CD4-positive, alpha-beta T cell treated with Interleukin-1 beta for 1 hour (primary cell): Measurements from ENCODE around the gene TPBG.
"Not testable (repeated sequence)": the region's sequence is repeated elsewhere in the genome, so short reads cannot be mapped to it uniquely, and the experiment has no call there.

Experiments
- DNase-seq, 2 donors: peaks; one replicate each; pipeline ENCODE4 v3.0.0-alpha.2; 2020 to 2022

Gene TPBG

GRCh38 chr6:82380566-82381185, 17.1 kb downstream of the TPBG start:
- DNase-seq, result no peak

DNA sequence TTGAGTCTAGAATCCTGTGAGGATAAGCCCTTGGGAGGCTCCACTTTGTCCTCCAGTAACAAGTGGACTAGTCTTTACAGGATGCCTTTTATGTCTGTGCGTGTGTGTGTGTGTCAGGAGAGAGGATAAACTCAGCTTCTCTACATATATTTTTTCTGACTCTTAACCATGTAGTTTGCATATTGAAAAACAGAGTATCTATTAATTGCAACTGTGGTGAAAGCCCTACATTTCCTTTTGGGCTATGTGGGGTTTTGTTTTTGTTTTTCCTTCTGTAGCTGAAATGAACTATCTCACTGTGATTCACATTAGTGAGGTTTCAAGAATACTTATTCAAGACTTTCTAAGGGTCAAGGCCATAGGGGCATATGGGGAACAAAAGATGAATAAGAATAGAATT, 17.7 kb downstream of the TPBG start:
- DNase-seq, result no peak

DNA sequence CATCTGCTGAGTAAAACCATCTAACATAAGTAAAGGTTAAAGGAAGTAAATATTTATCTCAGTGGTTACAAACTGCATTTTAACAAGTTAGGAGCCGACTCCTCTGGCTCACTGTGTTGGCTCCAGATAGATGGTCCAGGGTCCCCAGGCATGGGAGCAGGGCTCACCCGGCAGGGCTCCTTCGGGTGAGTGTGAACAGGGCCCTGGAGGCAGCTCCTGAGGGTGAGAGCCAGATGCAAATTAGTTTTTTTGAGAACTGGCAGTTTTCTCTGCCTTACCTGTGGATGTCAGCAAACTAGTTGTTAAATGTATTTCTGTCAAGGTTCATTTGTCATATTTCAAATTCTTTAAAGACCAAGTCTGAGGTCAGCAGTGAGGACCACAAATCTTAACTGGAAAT, 21.5 kb downstream of the TPBG start:
- DNase-seq, result no peak

GRCh38 chr6:82385546-82385945, 21.9 kb downstream of the TPBG start:
- no peak for DNase-seq

DNA sequence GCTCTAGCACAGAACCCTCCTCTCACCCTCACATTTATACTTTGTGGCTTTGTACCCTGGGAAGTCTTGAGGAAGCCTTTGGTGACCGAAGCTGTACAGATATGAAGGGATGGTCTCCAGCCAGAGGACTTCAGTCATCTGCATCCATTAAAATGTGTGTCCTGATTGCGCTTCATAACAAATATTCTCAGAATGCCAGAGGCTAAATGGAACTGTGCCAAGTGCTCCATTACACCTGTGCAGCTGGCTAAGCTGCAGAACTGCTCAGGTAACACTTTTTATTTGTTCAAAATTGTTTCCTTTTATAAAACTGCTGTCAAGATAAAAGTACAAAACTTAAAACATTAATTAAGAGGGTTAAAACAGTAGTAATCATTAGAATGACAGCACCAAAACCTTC, 22.3 kb downstream of the TPBG start:
- no peak for DNase-seq

DNA sequence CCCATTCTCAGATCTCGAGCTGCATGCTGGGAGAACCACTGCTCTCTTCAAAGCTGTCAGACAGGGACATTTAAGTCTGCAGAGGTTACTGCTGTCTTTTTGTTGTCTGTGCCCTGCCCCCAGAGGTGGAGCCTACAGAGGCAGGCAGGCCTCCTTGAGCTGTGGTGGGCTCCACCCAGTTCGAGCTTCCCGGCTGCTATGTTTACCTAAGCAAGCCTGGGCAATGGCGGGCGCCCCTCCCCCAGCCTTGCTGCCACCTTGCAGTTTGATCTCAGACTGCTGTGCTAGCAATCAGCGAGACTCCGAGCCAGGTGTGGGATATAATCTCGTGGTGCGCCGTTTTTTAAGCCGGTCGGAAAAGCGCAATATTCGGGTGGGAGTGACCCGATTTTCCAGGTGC, 31.2 kb downstream of the TPBG start:
- DNase-seq, result not testable (repeated sequence)

GRCh38 chr6:82396964-82397751, 33.5 kb downstream of the TPBG start:
- DNase-seq, result no peak

DNA sequence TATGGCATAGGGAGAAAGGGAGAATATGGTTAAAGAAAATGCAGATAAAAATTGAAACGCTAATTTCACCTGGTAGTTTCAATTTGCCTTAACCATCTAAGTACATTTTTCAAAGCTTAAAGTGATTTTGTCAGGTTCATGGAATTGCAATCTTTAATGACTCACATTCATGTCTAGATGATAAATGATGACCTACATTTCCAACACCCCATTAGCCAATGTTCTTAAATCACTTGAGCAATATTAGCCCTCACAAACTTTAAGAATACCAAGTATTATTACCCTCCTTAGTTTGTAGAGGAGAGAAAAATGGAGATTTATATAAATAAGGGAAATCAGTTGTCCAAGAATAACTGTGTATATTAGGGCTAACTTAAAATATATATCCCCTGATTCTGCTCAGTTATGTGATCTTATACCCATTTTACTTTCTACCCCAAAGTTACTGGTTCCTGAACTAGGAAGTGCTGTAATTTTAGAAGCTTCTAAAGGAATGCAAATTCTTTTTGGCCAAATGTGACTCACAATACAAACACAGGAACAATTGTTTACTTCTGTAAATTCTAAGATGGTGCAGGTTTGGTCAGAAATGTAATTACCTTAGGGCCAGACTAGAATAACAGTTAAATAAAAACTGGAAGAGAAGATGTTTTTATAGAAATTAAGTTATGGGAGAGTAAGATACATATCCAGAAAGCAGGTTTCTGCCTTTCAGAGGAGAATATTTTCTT, 34.5 kb downstream of the TPBG start:
- no peak for DNase-seq

- DNase-seq, result no peak
Observed at GRCh38 chr6:82408952-82409431, 45.4 kb downstream of the TPBG start.

GRCh38 chr6:82410151-82410648, 46.6 kb downstream of the TPBG start:
- DNase-seq, result no peak

DNA sequence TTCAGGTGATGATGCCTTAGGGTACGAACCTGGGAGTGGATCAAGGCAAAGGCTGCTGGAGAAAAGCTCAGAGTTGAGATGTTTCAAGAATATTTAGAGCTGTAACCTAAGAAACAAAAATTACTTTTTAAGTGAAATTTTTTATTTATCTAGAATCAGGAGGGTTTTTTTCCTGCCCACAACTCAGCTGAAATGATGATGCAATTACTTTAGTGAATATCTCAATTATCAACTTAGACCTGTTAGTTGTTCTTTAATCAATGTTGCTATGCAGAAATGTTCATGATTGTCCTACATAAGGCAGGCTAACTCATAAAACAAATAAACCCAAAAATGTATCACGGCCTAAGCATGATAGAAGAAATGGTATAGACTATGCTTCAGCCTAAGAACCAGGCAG, 50.3 kb downstream of the TPBG start:
- no peak for DNase-seq

DNA sequence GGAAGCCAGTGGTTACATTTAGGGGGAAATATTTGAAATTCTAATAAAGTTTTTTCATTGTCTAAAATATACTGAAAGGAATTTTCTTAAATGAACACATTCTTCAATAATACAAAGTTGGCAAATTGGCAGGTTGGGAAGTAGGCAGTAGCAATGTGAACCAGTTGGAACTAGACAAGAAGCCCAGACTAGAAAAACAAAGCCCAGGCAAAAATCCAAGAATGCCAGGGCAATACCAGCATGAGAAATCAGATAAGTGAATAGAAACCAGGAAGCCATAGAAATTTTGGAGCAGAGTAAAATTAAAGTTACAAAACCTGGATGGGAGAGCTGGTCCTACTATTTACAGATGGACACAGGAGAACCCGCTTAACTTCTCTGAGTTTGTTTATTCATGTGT, 52.2 kb downstream of the TPBG start:
- DNase-seq, result no peak

- DNase-seq, result no peak
Observed at GRCh38 chr6:82416346-82416745, 52.7 kb downstream of the TPBG start.
